Stimulated activated CD4-positive, alpha-beta T cell treated with anti-CD3 and anti-CD28 coated beads, Interleukin-15, amount 100 ng/mL, for 1 hour (primary cell): Measurements from ENCODE around the gene P2RY11.

Experiments used
- DNase-seq, 2 donors: peaks; one replicate each; pipeline ENCODE4 v3.0.0-alpha.2; 2020; ENCODE audit warnings: low read depth in 1 of 2, low spot score in 1 of 2

P2RY11 gene

GRCh38 chr19:10113592-10113963 lies 2.1 kb downstream of the P2RY11 start:
- DNase-seq = no peak

- no peak for DNase-seq
Measured at GRCh38 chr19:10113964-10114650, 2.6 kb downstream of the P2RY11 start.

- no peak for DNase-seq
Measured at GRCh38 chr19:10114651-10115391, 3.3 kb downstream of the P2RY11 start.

GRCh38 chr19:10115392-10116084 lies 4.0 kb downstream of the P2RY11 start:
- DNase-seq = no peak

GRCh38 chr19:10116085-10116865 lies 4.8 kb downstream of the P2RY11 start:
- DNase-seq = no peak

GRCh38 chr19:10116866-10117616 lies 5.5 kb downstream of the P2RY11 start:
- no peak for DNase-seq

- DNase-seq = no peak
Measured at GRCh38 chr19:10118960-10119359, 7.5 kb downstream of the P2RY11 start.

GRCh38 chr19:10120538-10121189 lies 9.2 kb downstream of the P2RY11 start:
- no peak for DNase-seq

GRCh38 chr19:10122045-10122444 lies 10.6 kb downstream of the P2RY11 start:
- no peak for DNase-seq

- no peak for DNase-seq
Measured at GRCh38 chr19:10124429-10124828, 12.9 kb downstream of the P2RY11 start.

- DNase-seq = no peak
Measured at GRCh38 chr19:10126213-10126639, 14.7 kb downstream of the P2RY11 start.

GRCh38 chr19:10132905-10133304 lies 21.4 kb downstream of the P2RY11 start:
- DNase-seq = no peak

GRCh38 chr19:10133596-10133995 lies 22.1 kb downstream of the P2RY11 start:
- no peak for DNase-seq

- no peak for DNase-seq
Measured at GRCh38 chr19:10134040-10134439, 22.5 kb downstream of the P2RY11 start.

GRCh38 chr19:10135551-10136334 lies 24.2 kb downstream of the P2RY11 start:
- no peak for DNase-seq

- DNase-seq = no peak
Measured at GRCh38 chr19:10136936-10137335, 25.4 kb downstream of the P2RY11 start.

- DNase-seq = no peak
Measured at GRCh38 chr19:10137751-10138682, 26.5 kb downstream of the P2RY11 start.
